Measurements from ENCODE around the gene MATN4. TPM values are rescaled to one million over a fixed set of nuclear protein-coding genes. Genes with fewer than 3 reads are reported as not detected.

The MATN4 gene
- total and polyA plus RNA-seq, 2 of the 13 experiments (the other 11 are each of a cell fraction or from before 2014, with no cell fraction given): not detected

DNA sequence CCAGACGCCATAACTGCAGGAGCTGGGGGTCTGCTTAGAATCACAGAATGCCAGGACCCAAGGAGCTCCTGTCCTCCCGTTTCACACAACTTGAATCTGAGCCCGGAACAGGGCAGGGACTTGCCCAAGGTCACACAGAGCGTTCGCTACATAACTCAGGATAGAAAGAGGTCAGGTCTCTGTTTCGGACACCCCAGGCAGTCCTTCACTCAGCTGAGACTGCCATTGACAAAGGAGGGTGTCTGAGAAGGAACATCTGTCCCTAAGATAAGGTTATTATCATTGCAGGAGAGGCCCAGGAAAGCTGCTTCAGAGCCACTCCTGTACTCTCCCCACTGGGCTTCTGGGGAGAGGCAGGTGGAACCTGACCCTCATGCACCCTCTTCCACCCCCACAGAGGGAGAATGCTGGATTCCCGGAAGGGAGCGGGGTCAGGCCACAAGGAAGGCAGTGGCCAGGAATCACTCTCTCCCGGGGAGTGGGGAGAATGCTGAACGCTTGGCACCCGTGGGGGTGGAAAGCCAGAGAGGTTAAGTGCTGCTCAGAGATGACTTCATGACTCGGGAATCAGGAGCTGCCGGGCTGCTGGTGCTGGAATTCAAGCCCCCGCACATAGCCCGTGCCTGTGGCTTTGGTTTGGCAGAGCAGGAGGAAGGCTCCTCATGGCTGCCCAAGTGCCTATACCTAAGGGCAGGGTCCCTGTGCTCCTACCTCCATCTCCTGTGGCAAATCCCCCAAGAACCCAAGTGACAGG, 29.4 kb upstream of the MATN4 start (continued):
- TF ChIP-seq, protein P1, sequence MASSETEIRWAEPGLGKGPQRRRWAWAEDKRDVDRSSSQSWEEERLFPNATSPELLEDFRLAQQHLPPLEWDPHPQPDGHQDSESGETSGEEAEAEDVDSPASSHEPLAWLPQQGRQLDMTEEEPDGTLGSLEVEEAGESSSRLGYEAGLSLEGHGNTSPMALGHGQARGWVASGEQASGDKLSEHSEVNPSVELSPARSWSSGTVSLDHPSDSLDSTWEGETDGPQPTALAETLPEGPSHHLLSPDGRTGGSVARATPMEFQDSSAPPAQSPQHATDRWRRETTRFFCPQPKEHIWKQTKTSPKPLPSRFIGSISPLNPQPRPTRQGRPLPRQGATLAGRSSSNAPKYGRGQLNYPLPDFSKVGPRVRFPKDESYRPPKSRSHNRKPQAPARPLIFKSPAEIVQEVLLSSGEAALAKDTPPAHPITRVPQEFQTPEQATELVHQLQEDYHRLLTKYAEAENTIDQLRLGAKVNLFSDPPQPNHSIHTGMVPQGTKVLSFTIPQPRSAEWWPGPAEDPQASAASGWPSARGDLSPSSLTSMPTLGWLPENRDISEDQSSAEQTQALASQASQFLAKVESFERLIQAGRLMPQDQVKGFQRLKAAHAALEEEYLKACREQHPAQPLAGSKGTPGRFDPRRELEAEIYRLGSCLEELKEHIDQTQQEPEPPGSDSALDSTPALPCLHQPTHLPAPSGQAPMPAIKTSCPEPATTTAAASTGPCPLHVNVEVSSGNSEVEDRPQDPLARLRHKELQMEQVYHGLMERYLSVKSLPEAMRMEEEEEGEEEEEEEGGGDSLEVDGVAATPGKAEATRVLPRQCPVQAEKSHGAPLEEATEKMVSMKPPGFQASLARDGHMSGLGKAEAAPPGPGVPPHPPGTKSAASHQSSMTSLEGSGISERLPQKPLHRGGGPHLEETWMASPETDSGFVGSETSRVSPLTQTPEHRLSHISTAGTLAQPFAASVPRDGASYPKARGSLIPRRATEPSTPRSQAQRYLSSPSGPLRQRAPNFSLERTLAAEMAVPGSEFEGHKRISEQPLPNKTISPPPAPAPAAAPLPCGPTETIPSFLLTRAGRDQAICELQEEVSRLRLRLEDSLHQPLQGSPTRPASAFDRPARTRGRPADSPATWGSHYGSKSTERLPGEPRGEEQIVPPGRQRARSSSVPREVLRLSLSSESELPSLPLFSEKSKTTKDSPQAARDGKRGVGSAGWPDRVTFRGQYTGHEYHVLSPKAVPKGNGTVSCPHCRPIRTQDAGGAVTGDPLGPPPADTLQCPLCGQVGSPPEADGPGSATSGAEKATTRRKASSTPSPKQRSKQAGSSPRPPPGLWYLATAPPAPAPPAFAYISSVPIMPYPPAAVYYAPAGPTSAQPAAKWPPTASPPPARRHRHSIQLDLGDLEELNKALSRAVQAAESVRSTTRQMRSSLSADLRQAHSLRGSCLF (CRISPR knock-in tag; IDR thresholded peaks at IDR 0.05; ENCODE audit: borderline replicate concordance): no peak
- TF ChIP-seq ZMYM3 (CRISPR knock-in tag; IDR thresholded peaks at IDR 0.05) (peak; percentile 96), ZFP1 (CRISPR knock-in tag; IDR thresholded peaks at IDR 0.05) (no peak), KDM1A (CRISPR knock-in tag; IDR thresholded peaks at IDR 0.05) (peak; percentile 33; the same call in 1 of the 2 replicates), FOXK2 (IDR thresholded peaks at IDR 0.05) (no peak), SP1 (IDR thresholded peaks at IDR 0.05) (no peak), SP1 (CRISPR knock-in tag; IDR thresholded peaks at IDR 0.05) (no peak), ZNF446 (CRISPR knock-in tag; IDR thresholded peaks at IDR 0.05) (no peak), ZFP36 (IDR thresholded peaks at IDR 0.05; ENCODE audit: borderline replicate concordance, low read depth, low read length, partially characterized antibody) (no peak), POLR2AphosphoS5 (IDR thresholded peaks at IDR 0.05; ENCODE audit: low read depth, low read length) (no peak), ZNF619 (CRISPR knock-in tag; IDR thresholded peaks at IDR 0.05) (0 out of 2 replicates have a peak, but pooled peaks have one; percentile 19), YY1 (IDR thresholded peaks at IDR 0.05; ENCODE audit: insufficient read depth, insufficient replicate concordance, low read depth, low read length) (no peak), ZNF3 (CRISPR knock-in tag; IDR thresholded peaks at IDR 0.05) (no peak)
- TF ChIP-seq, protein P2, sequence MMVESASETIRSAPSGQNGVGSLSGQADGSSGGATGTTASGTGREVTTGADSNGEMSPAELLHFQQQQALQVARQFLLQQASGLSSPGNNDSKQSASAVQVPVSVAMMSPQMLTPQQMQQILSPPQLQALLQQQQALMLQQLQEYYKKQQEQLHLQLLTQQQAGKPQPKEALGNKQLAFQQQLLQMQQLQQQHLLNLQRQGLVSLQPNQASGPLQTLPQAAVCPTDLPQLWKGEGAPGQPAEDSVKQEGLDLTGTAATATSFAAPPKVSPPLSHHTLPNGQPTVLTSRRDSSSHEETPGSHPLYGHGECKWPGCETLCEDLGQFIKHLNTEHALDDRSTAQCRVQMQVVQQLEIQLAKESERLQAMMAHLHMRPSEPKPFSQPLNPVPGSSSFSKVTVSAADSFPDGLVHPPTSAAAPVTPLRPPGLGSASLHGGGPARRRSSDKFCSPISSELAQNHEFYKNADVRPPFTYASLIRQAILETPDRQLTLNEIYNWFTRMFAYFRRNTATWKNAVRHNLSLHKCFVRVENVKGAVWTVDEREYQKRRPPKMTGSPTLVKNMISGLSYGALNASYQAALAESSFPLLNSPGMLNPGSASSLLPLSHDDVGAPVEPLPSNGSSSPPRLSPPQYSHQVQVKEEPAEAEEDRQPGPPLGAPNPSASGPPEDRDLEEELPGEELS (CRISPR knock-in tag; IDR thresholded peaks at IDR 0.05): no peak
- TF ChIP-seq, protein P3, sequence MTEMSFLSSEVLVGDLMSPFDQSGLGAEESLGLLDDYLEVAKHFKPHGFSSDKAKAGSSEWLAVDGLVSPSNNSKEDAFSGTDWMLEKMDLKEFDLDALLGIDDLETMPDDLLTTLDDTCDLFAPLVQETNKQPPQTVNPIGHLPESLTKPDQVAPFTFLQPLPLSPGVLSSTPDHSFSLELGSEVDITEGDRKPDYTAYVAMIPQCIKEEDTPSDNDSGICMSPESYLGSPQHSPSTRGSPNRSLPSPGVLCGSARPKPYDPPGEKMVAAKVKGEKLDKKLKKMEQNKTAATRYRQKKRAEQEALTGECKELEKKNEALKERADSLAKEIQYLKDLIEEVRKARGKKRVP (CRISPR knock-in tag; IDR thresholded peaks at IDR 0.05): no peak
- TF ChIP-seq, protein P4, sequence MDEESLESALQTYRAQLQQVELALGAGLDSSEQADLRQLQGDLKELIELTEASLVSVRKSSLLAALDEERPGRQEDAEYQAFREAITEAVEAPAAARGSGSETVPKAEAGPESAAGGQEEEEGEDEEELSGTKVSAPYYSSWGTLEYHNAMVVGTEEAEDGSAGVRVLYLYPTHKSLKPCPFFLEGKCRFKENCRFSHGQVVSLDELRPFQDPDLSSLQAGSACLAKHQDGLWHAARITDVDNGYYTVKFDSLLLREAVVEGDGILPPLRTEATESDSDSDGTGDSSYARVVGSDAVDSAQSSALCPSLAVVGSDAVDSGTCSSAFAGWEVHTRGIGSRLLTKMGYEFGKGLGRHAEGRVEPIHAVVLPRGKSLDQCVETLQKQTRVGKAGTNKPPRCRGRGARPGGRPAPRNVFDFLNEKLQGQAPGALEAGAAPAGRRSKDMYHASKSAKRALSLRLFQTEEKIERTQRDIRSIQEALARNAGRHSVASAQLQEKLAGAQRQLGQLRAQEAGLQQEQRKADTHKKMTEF (CRISPR knock-in tag; IDR thresholded peaks at IDR 0.05): no peak; the same call in 1 of the 2 replicates
- TF ChIP-seq, protein P5, sequence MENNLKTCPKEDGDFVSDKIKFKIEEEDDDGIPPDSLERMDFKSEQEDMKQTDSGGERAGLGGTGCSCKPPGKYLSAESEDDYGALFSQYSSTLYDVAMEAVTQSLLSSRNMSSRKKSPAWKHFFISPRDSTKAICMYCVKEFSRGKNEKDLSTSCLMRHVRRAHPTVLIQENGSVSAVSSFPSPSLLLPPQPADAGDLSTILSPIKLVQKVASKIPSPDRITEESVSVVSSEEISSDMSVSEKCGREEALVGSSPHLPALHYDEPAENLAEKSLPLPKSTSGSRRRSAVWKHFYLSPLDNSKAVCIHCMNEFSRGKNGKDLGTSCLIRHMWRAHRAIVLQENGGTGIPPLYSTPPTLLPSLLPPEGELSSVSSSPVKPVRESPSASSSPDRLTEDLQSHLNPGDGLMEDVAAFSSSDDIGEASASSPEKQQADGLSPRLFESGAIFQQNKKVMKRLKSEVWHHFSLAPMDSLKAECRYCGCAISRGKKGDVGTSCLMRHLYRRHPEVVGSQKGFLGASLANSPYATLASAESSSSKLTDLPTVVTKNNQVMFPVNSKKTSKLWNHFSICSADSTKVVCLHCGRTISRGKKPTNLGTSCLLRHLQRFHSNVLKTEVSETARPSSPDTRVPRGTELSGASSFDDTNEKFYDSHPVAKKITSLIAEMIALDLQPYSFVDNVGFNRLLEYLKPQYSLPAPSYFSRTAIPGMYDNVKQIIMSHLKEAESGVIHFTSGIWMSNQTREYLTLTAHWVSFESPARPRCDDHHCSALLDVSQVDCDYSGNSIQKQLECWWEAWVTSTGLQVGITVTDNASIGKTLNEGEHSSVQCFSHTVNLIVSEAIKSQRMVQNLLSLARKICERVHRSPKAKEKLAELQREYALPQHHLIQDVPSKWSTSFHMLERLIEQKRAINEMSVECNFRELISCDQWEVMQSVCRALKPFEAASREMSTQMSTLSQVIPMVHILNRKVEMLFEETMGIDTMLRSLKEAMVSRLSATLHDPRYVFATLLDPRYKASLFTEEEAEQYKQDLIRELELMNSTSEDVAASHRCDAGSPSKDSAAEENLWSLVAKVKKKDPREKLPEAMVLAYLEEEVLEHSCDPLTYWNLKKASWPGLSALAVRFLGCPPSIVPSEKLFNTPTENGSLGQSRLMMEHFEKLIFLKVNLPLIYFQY (CRISPR knock-in tag; IDR thresholded peaks at IDR 0.05; ENCODE audit: borderline replicate concordance): no peak
